ENCODE data around the gene SRSF4.

GRCh38 chr1:29210278-29211085 lies 28.8 kb upstream of the SRSF4 start:
- TF ChIP-seq EZH2phosphoT487 (IDR thresholded peaks at IDR 0.05; ENCODE audit: low read length) (no peak), CTCF (IDR thresholded peaks at IDR 0.05; ENCODE audit: low read length) (no peak)

Measured in MM.1S (cell line).